Stimulated activated CD8-positive, alpha-beta memory T cell treated with anti-CD3 and anti-CD28 coated beads, Interleukin-4, amount 100 ng/mL, for 4 hours (primary cell): ENCODE measurements around the gene ADA.

Source experiments
- DNase-seq, 2 donors: peaks; one replicate each; pipeline ENCODE4 v3.0.0-alpha.2; 2020; ENCODE audit warnings: low read depth in 2 of 2, low spot score in 1 of 2

ADA gene

DNA sequence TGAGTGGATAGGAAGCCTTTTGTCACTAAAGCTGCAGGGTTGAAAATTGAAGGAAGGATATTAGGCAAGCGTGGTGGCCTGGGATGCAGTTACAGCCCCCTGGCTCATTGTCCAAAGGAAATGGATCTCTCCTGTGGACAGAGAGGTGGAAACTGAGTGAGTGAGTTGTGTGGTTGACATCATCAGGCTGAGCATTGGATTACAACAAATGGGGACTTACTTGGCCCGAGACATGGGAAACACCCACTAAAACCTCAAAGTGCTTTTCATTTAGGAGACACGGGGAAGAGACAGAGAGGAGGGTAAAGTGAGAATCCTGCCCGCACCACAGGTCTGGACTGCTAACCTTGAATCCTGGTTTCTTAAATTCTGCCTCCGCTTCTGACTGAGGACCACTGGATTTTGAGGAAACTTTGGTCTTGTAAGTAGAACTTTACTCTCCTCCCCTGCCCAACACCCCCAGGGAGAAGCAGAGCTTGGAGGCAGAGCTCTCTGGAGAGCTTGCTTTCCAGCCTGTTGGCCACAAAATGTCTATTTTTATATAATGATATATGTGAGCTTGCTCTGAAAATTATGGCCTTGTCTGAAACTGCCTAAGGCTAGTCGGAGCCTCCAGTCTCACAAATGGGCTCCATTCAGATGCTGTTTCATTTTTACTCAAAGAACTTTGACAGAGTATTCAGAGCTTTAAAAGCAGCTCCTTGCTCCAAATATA, 69.0 kb downstream of the ADA start, which contains the start of gene PKIG:
PKIG (plus strand) TSS at position 269 of the 715 bp plus-strand sequence. CDS start 31,978 bp downstream, outside the sequence.
- DNase-seq: no peak

DNA sequence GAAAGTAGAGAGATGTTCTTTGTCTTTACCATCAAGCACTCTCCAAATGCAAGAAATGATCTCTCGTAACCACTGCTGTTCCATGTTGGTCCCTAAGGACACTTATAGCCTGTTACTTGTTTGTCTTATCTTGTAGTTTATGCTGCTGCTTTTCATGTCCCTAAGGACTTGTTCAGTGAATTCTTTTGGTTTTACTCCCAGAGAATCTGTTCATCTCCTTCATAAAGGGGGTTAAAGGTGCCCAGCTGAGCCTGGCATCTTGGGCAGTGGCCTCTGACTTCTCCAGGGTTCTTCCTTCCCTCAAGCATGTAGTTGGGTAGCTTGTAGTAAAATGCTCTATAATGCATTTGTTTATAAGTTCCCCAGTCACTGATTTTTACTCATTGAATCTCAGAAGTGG, 70.0 kb downstream of the ADA start:
- DNase-seq: no peak

DNA sequence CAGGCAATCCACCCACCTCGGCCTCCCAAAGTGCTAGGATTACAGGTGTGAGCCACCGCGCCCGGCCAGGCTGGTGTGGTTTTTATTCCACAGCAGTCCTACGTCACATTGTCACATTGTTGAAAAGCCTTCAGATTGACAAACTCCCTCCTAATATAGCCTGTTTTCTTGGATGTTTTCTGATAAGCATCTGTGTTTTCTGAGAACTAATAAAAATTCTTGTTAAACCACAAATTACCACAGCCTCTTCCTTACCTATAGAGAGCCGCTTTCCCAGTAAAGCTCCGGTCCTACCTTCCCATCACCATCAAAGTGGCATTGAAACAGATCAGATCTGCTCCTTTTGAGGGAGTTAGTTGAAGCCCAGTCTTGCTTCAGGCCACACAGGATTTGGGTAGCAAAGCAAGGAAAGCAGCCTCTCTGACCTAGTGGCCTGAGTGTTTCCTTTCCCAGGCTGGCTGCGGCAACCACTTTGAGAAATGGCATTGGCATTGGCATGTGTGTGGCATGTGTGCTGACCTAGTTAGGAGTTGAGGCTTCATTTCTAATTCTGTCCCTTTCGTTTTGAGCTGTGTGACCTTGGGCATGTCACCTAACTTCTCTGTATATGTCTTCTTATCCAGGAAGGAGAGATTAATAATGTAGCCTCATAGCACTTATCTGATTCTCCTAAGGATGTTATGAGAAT, 70.8 kb downstream of the ADA start:
- DNase-seq: no peak

DNA sequence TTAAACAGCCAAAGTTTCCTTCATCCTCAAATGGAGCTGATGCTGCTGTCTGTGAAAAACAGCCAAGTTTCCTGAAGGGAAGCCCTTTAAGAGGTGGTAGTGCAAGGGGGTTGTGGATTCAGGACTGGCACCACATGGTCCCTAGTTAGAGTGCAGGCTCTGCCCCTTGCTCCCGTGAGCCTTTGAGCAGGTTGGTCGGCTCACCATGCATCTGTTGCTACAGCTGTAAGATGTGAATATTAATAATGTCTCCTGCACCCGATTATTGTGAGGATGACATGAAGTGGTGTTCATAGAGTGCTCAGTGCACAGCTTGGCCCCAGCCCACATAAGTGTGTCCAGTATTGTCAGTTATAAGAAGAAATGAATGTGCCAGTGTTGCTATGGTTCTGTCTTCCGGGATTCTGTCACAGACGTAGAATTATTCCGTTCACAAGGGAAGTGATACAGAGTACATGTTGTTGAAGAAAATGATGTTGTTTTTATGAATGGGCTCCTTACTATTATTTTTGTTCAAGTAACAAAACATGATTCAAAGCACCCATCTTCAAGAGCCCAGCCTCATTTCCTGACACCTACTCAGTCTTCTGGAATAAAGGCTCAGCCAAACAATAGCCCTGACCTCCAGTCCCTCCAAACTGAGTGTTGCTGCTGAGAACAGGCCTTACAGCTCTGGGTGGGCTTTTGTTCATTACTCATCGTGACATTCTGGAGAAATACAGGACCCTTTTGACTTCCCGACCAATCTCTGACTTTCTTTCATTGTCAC, 72.0 kb downstream of the ADA start:
- no peak for DNase-seq

DNA sequence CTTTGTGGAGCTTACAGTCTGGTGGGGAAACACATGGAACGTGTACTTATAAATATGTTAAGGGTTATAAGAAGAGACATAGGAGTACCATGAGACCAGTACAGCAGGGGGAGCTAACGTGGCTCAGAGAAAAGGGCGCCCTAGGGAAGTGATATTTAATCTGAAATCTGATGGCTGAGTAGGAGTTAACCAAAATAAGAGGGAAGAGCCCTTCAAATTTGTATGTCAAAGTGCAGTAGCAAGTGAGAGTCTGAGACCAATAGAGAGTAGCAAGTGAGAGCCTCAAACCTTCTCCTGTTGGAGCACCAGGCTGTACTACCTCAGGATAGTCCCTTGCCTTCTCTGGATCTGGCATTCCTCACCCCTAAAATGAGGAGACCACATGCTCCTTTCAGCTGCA, 75.2 kb downstream of the ADA start:
- no peak for DNase-seq

DNA sequence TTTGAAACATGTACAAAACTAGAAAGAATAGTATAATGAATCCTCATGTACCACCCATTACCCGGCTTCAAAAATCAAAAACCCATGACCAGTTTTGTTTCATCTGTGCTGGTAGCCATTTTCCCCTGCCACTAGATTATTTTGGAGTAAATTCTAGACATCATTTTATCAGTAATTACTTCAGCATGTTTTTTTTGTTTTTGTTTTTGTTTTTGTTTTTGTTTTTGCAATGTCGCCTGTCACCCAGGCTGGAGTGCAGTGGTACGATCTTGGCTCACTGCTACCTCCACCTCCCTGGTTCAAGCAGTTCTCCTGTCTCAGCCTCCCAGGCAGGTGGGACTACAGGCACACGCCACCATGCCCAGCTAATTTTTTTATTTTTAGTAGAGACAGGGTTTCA, 77.1 kb downstream of the ADA start:
- DNase-seq: no peak

DNA sequence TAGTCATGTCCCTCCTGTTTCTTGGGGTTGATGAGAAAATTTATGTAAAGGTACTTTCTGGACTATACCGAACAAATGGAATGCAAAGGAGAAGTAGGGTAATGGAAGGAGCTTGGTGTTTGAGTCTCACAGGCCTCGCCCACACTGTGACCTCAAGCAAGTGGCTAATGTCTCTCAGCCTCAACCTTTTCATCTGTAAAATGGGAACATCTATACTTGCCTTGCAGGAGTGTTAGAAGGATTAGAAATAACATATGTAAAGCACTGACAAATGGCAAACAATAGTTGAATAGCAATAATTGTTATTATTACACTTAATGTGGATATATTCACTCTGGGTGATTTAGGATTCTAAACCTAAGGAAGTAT, 78.0 kb downstream of the ADA start:
- no peak for DNase-seq

DNA sequence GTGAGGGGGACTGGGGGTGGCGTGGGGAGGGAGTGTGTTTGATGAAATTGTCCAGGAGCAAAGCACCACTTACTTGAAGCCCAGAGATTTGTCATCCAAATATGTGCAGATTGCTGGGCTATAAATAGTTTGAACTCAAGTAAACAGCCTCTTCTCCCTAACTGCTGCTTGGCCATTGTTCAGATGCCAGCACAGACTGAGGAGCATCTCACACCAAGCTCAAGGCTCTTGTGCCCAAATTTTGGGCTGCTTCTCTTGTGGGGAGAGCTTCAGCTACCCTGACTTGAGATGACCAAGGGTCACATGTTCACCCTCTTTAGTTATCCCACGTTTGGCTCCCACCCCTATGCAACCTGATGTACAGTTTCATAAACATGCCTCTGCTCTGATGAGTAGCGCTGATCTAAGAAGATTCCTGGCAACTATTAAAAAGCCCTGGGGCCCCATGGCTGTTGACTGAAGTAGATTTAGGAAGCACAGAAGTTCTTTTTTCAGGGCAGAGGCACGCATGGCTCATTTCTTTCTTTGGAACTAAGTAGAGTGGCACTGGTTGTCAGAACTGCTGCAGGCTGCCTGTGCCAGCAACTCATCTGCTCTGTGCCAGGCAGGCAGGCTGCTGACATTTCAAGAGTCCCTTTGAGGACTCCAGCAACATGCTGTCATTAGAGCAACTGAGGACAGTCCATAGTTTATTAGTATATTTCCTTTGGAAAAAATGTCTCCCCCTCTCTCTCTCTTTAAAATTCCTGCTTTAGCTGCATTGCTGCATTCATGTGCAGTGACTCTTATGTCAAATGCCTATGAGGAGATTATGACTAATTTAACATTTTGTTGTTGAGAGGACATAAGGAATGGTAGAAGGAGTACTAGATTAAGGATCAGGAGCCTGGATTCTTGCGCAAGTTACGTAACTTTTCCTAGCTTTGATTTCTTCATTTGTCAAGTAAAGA, 78.7 kb downstream of the ADA start:
- DNase-seq: no peak

DNA sequence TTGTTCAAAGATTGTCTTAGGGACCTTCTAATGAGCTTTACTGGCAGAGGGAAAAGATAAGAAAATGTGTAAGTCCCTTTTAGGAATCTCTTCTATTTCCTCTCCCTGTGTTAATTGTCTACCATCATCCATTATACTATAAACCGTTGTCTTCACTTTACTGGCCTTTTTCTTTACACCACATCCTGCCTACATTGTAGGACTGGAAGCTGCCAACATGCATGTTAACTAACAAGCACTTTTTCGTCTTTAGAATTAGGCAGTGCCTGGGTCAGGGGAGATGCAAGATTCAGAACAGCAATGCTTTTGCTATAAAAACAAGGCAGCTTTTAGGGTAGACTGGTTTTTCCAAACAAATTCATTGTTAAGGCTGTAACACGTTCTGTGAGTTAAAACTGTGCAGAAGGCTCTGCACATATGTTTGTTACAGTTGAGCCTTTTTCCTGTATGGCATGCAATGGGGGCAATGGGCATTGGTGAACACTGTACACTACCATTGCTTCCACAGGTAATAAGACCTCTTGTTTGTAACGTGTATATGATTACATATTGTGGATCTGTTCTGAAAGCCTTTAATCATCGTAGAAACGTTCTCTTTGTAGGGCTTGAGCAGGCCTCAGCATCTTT, 80.0 kb downstream of the ADA start:
- no peak for DNase-seq

DNA sequence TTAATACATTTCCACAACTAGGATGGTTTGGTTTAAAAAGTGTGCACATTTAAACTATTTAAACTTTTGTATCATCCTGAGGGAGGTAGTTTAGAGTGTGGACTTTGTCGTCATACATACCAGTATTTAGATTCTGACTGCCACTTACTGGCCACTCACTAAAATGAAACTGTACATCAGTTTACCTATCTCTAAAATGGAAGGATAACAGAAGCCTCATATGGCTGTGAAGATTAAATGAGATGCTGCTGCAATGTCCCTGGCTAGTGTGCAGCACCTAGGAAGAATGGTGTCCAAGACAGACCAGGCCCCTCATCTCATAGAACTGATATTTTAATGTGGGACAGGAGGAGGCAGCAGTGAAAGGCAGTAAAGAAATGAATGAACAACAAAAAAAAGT, 81.1 kb downstream of the ADA start:
- DNase-seq: no peak
